K562 (cell line): ENCODE data around the gene PHPT1. TPM values are rescaled to one million over a fixed set of nuclear protein-coding genes. Genes with fewer than 3 reads are reported as not detected.

ENCODE experiments used
- CCNT2 ChIP-seq: IDR thresholded peaks from 2 replicates; pipeline ENCODE4 v1.6.1; 2011; ENCODE audit warnings: borderline replicate concordance, low read depth, mild to moderate bottlenecking, moderate library complexity, mixed read lengths, low read length; ENCODE audit not compliant: insufficient read length; ENCODE audit errors: extremely low read depth
- CXXC5 ChIP-seq: fragments of 250-450 bp; sonication (Bioruptor Pico); IDR thresholded peaks from 2 replicates; pipeline ENCODE4 v1.8.0; 2022; ENCODE audit warnings: inconsistent platforms, mild to moderate bottlenecking, moderate library complexity
- EGR1 ChIP-seq: fragments of 450-650 bp; conservative IDR thresholded peaks from 2 replicates; pipeline ENCODE4 v1.6.1; 2017; ENCODE audit warnings: mild to moderate bottlenecking
- ELF4 ChIP-seq: fragments of 450-650 bp; formaldehyde crosslinking; IDR thresholded peaks from 2 replicates; pipeline ENCODE4 v1.4.0; 2022; ENCODE audit warnings: missing genetic modification characterization
- GATAD2A ChIP-seq: fragments of 450-650 bp; IDR thresholded peaks from 2 replicates; pipeline ENCODE4 v1.6.1; 2017
- GTF2F1 ChIP-seq: IDR thresholded peaks from 2 replicates; pipeline ENCODE4 v1.6.1; 2011; ENCODE audit warnings: low read depth, low read length, improper control_type of control experiment
- HMGN3 ChIP-seq: IDR thresholded peaks from 2 replicates; pipeline ENCODE4 v1.6.1; 2011; ENCODE audit warnings: borderline replicate concordance, low read depth, mild to moderate bottlenecking, mixed read lengths, low read length; ENCODE audit not compliant: insufficient read length; ENCODE audit errors: extremely low read depth
- KLF6 ChIP-seq: fragments of 250-450 bp; sonication (Bioruptor Pico); IDR thresholded peaks from 2 replicates; pipeline ENCODE4 v1.4.0; 2020; ENCODE audit warnings: mild to moderate bottlenecking, moderate library complexity, borderline replicate concordance
- MBD2 ChIP-seq: sonication (generic); IDR thresholded peaks from 2 replicates; pipeline ENCODE4 v1.6.1; 2016; ENCODE audit warnings: low read depth, borderline replicate concordance
- MCM2 ChIP-seq: fragments of 450-650 bp; IDR thresholded peaks from 2 replicates; pipeline ENCODE4 v1.6.1; 2017; ENCODE audit warnings: low read depth, mild to moderate bottlenecking
- MNT ChIP-seq, 2 experiments: fragments of 450-650 bp; conservative IDR thresholded peaks; 2 replicates each; pipeline ENCODE4 v1.6.1; 2017; ENCODE audit warnings: mild to moderate bottlenecking in 2 of 2, moderate library complexity in 2 of 2
- NBN ChIP-seq: fragments of 450-650 bp; IDR thresholded peaks from 2 replicates; pipeline ENCODE4 v1.6.1; 2016; ENCODE audit warnings: low read depth, mild to moderate bottlenecking
- NFATC3 ChIP-seq: fragments of 450-650 bp; IDR thresholded peaks from 2 replicates; pipeline ENCODE4 v1.6.1; 2017; ENCODE audit warnings: mild to moderate bottlenecking
- NRF1 ChIP-seq, 2 experiments: fragments of 450-650 bp; IDR thresholded peaks in 1 of 2; conservative IDR thresholded peaks in 1 of 2; 2 replicates each; pipeline ENCODE4 v1.6.1; 2014; ENCODE audit warnings: mild to moderate bottlenecking in 2 of 2
- PRDM10 ChIP-seq: fragments of 450-650 bp; IDR thresholded peaks from 2 replicates; pipeline ENCODE4 v1.6.1; 2018; ENCODE audit not compliant: partially characterized antibody
- RBBP5 ChIP-seq: fragments of 200-600 bp; sonication (generic); IDR thresholded peaks from 2 replicates; pipeline ENCODE4 v1.6.1; 2012; ENCODE audit warnings: borderline replicate concordance, mild to moderate bottlenecking, low read length, control low read depth, inconsistent platforms; ENCODE audit not compliant: insufficient read depth, poor library complexity, severe bottlenecking
- SP2 ChIP-seq: IDR thresholded peaks from 2 replicates; pipeline ENCODE4 v1.6.1; 2011; ENCODE audit warnings: mild to moderate bottlenecking, low read depth, low read length, moderate library complexity; ENCODE audit not compliant: poor library complexity, severe bottlenecking; ENCODE audit errors: extremely low read depth
- TFAM ChIP-seq: fragments of 250-450 bp; sonication (Bioruptor Pico); conservative IDR thresholded peaks from 2 replicates; pipeline ENCODE4 v1.5.0; 2021; ENCODE audit warnings: mild to moderate bottlenecking, moderate library complexity
- TSC22D4 ChIP-seq: fragments of 450-650 bp; IDR thresholded peaks from 2 replicates; pipeline ENCODE4 v1.6.1; 2016; ENCODE audit warnings: missing genetic modification characterization, missing biosample characterization, control low read depth
- U2AF1 ChIP-seq: fragments of 200-400 bp; formaldehyde crosslinking; optimal IDR thresholded peaks from 2 replicates; pipeline ENCODE3; 2017; ENCODE audit warnings: mild to moderate bottlenecking, low read depth, low read length, moderate library complexity
- polyA plus RNA-seq, 8 experiments: library from polyadenylated mRNA; depleted of rRNA in 4 of 8; stranded (reverse) in 5 of 8; unstranded in 3 of 8; fragments of >200 nt; fragmentation: Nextera tagmentation in 2 of 8; fragmentation: Illumina TruSeq in 1 of 8; extraction: Ambion mirVana in 2 of 8; extraction: Trizol in 1 of 8; gene quantifications; 2 replicates each; pipeline versions ENCODE4 v1.2.1 to v1.2.3, GENCODE V29; 2011 to 2014; ENCODE audit warnings: inconsistent platforms in 1 of 8, missing spikeins in 1 of 8
- total RNA-seq, 7 experiments: library from RNA; depleted of rRNA in 6 of 7; stranded (reverse); fragments of >200 nt in 6 of 7; fragmentation: Illumina TruSeq in 2 of 7; extraction: Trizol in 2 of 7; gene quantifications; 2 replicates each; pipeline versions ENCODE4 v1.2.1 to v1.2.3, GENCODE V29; 2011 to 2021; ENCODE audit warnings: low replicate concordance in 1 of 7
- TF ChIP-seq, protein P1 (sequence below), 3 experiments: fragments of 200-800 bp in 1 of 3; sonication (Bioruptor generic) in 1 of 3; sonication (generic) in 1 of 3; formaldehyde crosslinking in 1 of 3; IDR thresholded peaks; 2 replicates each; pipeline versions ENCODE4 v1.6.1 to v1.8.0; 2016 to 2022; ENCODE audit warnings: mild to moderate bottlenecking in 2 of 3, missing compliant biosample characterization in 2 of 3, missing genetic modification characterization in 2 of 3, missing genetic modification reagents in 1 of 3

The PHPT1 gene
- total and polyA plus RNA-seq, 9 of the 15 experiments (the other 6 are each of a cell fraction or from before 2014, with no cell fraction given) = 20.9 to 166 (median 129) TPM

- TF ChIP-seq PRDM10 = peak; percentile 51
- no peak for TF ChIP-seq MBD2
- TF ChIP-seq TSC22D4 (tag) = no peak
- peak; percentile 27; the same call in 1 of the 2 replicates for TF ChIP-seq CXXC5
- TF ChIP-seq, protein P1, sequence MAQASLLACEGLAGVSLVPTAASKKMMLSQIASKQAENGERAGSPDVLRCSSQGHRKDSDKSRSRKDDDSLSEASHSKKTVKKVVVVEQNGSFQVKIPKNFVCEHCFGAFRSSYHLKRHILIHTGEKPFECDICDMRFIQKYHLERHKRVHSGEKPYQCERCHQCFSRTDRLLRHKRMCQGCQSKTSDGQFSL (CRISPR knock-in tag; IDR thresholded peaks at IDR 0.05) = no peak; the same call in 1 of the 2 replicates
- TF ChIP-seq, protein P1 (tag; IDR thresholded peaks at IDR 0.05) = no peak
- TF ChIP-seq U2AF1 = peak; percentile 36
- no peak for TF ChIP-seq NFATC3
- TF ChIP-seq CCNT2 = peak; percentile 63
- TF ChIP-seq ELF4 (CRISPR knock-in tag) = no peak
- peak; percentile 35; the same call in 1 of the 2 replicates for TF ChIP-seq EGR1
- TF ChIP-seq GTF2F1 = no peak
- peak; percentile 75 to 78 for TF ChIP-seq NRF1 (conservative IDR thresholded peaks at IDR 0.05 in 1 of 2, IDR thresholded peaks at IDR 0.05 in 1 of 2)
- TF ChIP-seq RBBP5 = peak; percentile 51
- peak; percentile 77 for TF ChIP-seq HMGN3
- TF ChIP-seq KLF6 = no peak
- peak; percentile 42; the same call in 1 of the 2 replicates for TF ChIP-seq NBN
- TF ChIP-seq TFAM (CRISPR knock-in tag) = no peak
- TF ChIP-seq MCM2 = no peak
- TF ChIP-seq GATAD2A = no peak
- TF ChIP-seq SP2 = no peak
- 0 out of 4 replicates have a peak, but pooled peaks of 1 of the 2 experiments have one; percentile 21 for TF ChIP-seq MNT (conservative IDR thresholded peaks at IDR 0.05)
These were observed 49.2 kb upstream of the PHPT1 start (continued) for GRCh38 chr9:136799854-136800657.
